ENCODE results near the gene THSD4. TPM values are rescaled to one million over a fixed set of nuclear protein-coding genes. Genes with fewer than 3 reads are reported as not detected.

The THSD4 gene
- total RNA-seq, 1 donor from 2014 or later, result 2.5 TPM

- Histone ChIP-seq H3K79me2 (ENCODE audit: insufficient read depth, low read length) (no peaks in the 10 kb centered on the region), H4K20me1 (ENCODE audit: insufficient read depth, low read length) (no peaks in the 10 kb centered on the region), H3K4me2 (ENCODE audit: low read length) (no peak overlapping the region), H3K27ac (ENCODE audit: low read depth, low read length) (no peak overlapping the region), H2AFZ (ENCODE audit: low read depth, low read length) (no peak overlapping the region), H3K27me3 (ENCODE audit: insufficient read depth, low read length) (no peaks in the 10 kb centered on the region), H3K9ac (ENCODE audit: low read length) (no peak overlapping the region), H3K4me3 (ENCODE audit: insufficient read depth, low read depth, low read length) (no peak overlapping the region), H3K4me1 (ENCODE audit: insufficient read depth, low read length) (peaks cover 3% of the 10 kb centered on the region), H3K9me3 (ENCODE audit: insufficient read depth, low read depth, low read length) (no peaks in the 10 kb centered on the region), H3K36me3 (ENCODE audit: insufficient read depth, low read length) (peaks cover 3% of the 10 kb centered on the region)
- FAIRE-seq (no peak), DNase-seq (ENCODE audit: low read depth) (peak; percentile 59)
- no peak for TF ChIP-seq CTCF (IDR thresholded peaks at IDR 0.05; ENCODE audit: insufficient read depth, low read depth, low read length)
- TF ChIP-seq EZH2 (IDR thresholded peaks at IDR 0.05; ENCODE audit: insufficient read depth, low read length), result no peak
- Mint-ChIP-seq H3K4me3 (ENCODE audit: unreplicated experiment) (no peak overlapping the region), H3K36me3 (ENCODE audit: low read depth, unreplicated experiment) (no peaks in the 10 kb centered on the region), H3K27me3 (ENCODE audit: low read depth, unreplicated experiment) (no peaks in the 10 kb centered on the region), H3K9me3 (ENCODE audit: unreplicated experiment) (peaks cover 6% of the 10 kb centered on the region), H3K27ac (ENCODE audit: unreplicated experiment) (peak overlapping the region; percentile 27), H3K4me1 (ENCODE audit: low read depth, unreplicated experiment) (peaks cover 8% of the 10 kb centered on the region)
Observed at GRCh38 chr15:71252044-71252739, 136.9 kb downstream of the THSD4 start.

- Histone ChIP-seq H3K9me3 (ENCODE audit: insufficient read depth, low read depth, low read length) (no peaks in the 10 kb centered on the region), H3K36me3 (ENCODE audit: insufficient read depth, low read length) (peaks cover 3% of the 10 kb centered on the region), H3K9ac (ENCODE audit: low read length) (no peak overlapping the region), H3K4me2 (ENCODE audit: low read length) (no peak overlapping the region), H3K79me2 (ENCODE audit: insufficient read depth, low read length) (no peaks in the 10 kb centered on the region), H3K27me3 (ENCODE audit: insufficient read depth, low read length) (no peaks in the 10 kb centered on the region), H3K27ac (ENCODE audit: low read depth, low read length) (no peak overlapping the region), H3K4me3 (ENCODE audit: insufficient read depth, low read depth, low read length) (no peak overlapping the region), H2AFZ (ENCODE audit: low read depth, low read length) (no peak overlapping the region), H3K4me1 (ENCODE audit: insufficient read depth, low read length) (peaks cover 3% of the 10 kb centered on the region), H4K20me1 (ENCODE audit: insufficient read depth, low read length) (no peaks in the 10 kb centered on the region)
- FAIRE-seq (no peak), DNase-seq (ENCODE audit: low read depth) (no peak)
- TF ChIP-seq CTCF (IDR thresholded peaks at IDR 0.05; ENCODE audit: insufficient read depth, low read depth, low read length) (no peak), EZH2 (IDR thresholded peaks at IDR 0.05; ENCODE audit: insufficient read depth, low read length) (no peak)
- peaks cover 3% of the 10 kb centered on the region for H3K9me3 Mint-ChIP-seq (ENCODE audit: unreplicated experiment)
- no peak overlapping the region for H3K27ac Mint-ChIP-seq (ENCODE audit: unreplicated experiment)
- no peak overlapping the region for H3K4me3 Mint-ChIP-seq (ENCODE audit: unreplicated experiment)
- H3K36me3 Mint-ChIP-seq (ENCODE audit: low read depth, unreplicated experiment), result no peaks in the 10 kb centered on the region
- H3K27me3 Mint-ChIP-seq (ENCODE audit: low read depth, unreplicated experiment), result peaks cover 5% of the 10 kb centered on the region
- H3K4me1 Mint-ChIP-seq (ENCODE audit: low read depth, unreplicated experiment), result peaks cover 8% of the 10 kb centered on the region
Observed at GRCh38 chr15:71252740-71253047, 137.4 kb downstream of the THSD4 start.

- Histone ChIP-seq H3K36me3 (ENCODE audit: insufficient read depth, low read length) (peaks cover 3% of the 10 kb centered on the region), H2AFZ (ENCODE audit: low read depth, low read length) (no peak overlapping the region), H3K79me2 (ENCODE audit: insufficient read depth, low read length) (no peaks in the 10 kb centered on the region), H3K9me3 (ENCODE audit: insufficient read depth, low read depth, low read length) (no peaks in the 10 kb centered on the region), H3K27ac (ENCODE audit: low read depth, low read length) (no peak overlapping the region), H3K4me3 (ENCODE audit: insufficient read depth, low read depth, low read length) (no peak overlapping the region), H3K4me1 (ENCODE audit: insufficient read depth, low read length) (peaks cover 3% of the 10 kb centered on the region), H3K27me3 (ENCODE audit: insufficient read depth, low read length) (no peaks in the 10 kb centered on the region), H4K20me1 (ENCODE audit: insufficient read depth, low read length) (no peaks in the 10 kb centered on the region), H3K9ac (ENCODE audit: low read length) (no peak overlapping the region), H3K4me2 (ENCODE audit: low read length) (no peak overlapping the region)
- peaks cover 3% of the 10 kb centered on the region for H3K9me3 Mint-ChIP-seq (ENCODE audit: unreplicated experiment)
- no peak for DNase-seq (ENCODE audit: low read depth)
- TF ChIP-seq EZH2 (IDR thresholded peaks at IDR 0.05; ENCODE audit: insufficient read depth, low read length) (no peak), CTCF (IDR thresholded peaks at IDR 0.05; ENCODE audit: insufficient read depth, low read depth, low read length) (no peak)
- H3K27ac Mint-ChIP-seq (ENCODE audit: unreplicated experiment), result no peak overlapping the region
- H3K4me1 Mint-ChIP-seq (ENCODE audit: low read depth, unreplicated experiment), result peaks cover 8% of the 10 kb centered on the region
- FAIRE-seq, result no peak
- no peak overlapping the region for H3K4me3 Mint-ChIP-seq (ENCODE audit: unreplicated experiment)
- H3K36me3 Mint-ChIP-seq (ENCODE audit: low read depth, unreplicated experiment), result no peaks in the 10 kb centered on the region
- peaks cover 7% of the 10 kb centered on the region for H3K27me3 Mint-ChIP-seq (ENCODE audit: low read depth, unreplicated experiment)
Observed at GRCh38 chr15:71254491-71254890, 139.2 kb downstream of the THSD4 start.
